ENCODE results near the gene TAF15. TPM values are rescaled to one million over a fixed set of nuclear protein-coding genes. Genes with fewer than 3 reads are reported as not detected.

TAF15 gene
- total and polyA plus RNA-seq, 2 experiments from 2014 or later, result 9.2 to 27.5 TPM

- DNase-seq, result no peak
- no peak within 1 kb of the TSS for H3K4me2 ChIP-seq (ENCODE audit: unreplicated experiment)
- no peaks in the 10 kb centered on the region for H3K9me2 ChIP-seq (ENCODE audit: insufficient read depth)
- in situ Hi-C loops (cut with MboI), result no loop called here
- no peaks in the 10 kb centered on the region for H3K79me2 ChIP-seq (ENCODE audit: insufficient read depth)
- no peak within 1 kb of the TSS for H2AFZ ChIP-seq
- H3K27me3 ChIP-seq (replicated peaks; ENCODE audit: insufficient read depth), result no peaks in the 10 kb centered on the region
- peaks cover 5% of the 10 kb centered on the region; the same call in 1 of the 2 replicates for H3K4me1 ChIP-seq (ENCODE audit: insufficient read depth)
- H4K20me1 ChIP-seq (ENCODE audit: insufficient read depth), result no peaks in the 10 kb centered on the region
- TF ChIP-seq EZH2 (IDR thresholded peaks at IDR 0.05; ENCODE audit: insufficient read depth, poor library complexity, severe bottlenecking) (no peak), EZH2phosphoT487 (IDR thresholded peaks at IDR 0.05; ENCODE audit: insufficient read depth, low read depth) (no peak)
- no peaks in the 10 kb centered on the region for H3F3A ChIP-seq (ENCODE audit: insufficient read depth)
- no peak within 1 kb of the TSS for H3K4me3 ChIP-seq
- H3K36me3 ChIP-seq (ENCODE audit: low read depth), result no peaks in the 10 kb centered on the region
- no peak within 1 kb of the TSS for H3K27ac ChIP-seq
- no peaks in the 10 kb centered on the region for H3K9me3 ChIP-seq (ENCODE audit: low read depth)
- no peak within 1 kb of the TSS for H3K9ac ChIP-seq
- 58 to 62% methylated on average over 3 of the region's 3 CpGs for WGBS, 2 experiments (ENCODE audit: low coverage in 1 of 2, low lambda C conversion rate in 2 of 2, missing lambda C conversion rate in 2 of 2)
Observed at GRCh38 chr17:35868737-35869136, 59.5 kb downstream of the TAF15 start, which contains the start of gene HEATR9. Gene HEATR9, minus strand, starts transcription at chr17:35868891. Its CDS starts 149 bp downstream, at chr17:35868742.

DNA sequence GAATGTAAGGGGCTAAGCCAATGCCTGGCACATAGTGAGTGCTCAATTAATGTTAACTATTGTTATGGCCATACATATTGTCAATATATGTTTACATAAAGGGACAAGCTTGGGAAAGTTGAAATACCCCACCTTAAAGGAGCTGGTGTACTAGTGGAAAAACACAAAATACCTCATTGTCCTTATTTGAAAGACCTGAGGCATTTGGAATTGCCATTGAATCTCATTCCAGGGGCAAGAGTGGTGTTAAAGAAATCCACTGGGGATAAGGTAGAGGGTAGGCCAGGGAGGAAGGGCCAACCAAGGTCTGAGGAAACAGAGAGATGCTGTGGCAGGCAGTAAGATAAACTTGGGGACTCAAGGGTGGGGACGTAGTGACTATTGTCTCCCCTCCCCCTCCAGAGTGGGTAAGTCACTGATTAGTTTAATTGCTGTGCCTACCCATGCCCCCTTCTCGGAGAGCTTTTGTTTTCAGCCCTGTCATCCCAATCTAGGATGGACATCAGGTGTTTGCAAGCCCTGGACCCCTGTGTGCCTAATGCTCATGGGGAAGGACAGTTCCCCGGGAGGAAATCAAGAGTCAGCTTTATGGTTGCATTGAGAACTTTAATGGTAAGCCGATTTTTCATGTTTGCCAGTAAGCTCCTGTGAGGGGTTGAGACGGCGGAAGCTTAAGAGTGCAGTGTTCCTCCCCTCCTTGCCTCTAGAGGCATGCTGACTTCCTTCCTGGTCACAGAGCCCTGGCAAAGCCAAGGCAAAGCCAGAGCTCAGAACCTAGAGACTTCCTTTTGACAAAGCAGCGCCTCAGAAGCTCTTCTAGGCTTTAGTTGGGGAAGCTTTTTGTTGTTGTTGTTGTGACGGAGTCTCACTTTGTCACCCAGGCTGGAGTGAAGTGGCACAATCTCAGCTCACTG, 61.9 kb downstream of the TAF15 start:
- H3F3A ChIP-seq (ENCODE audit: insufficient read depth), result no peaks in the 10 kb centered on the region
- H3K27me3 ChIP-seq (replicated peaks; ENCODE audit: insufficient read depth), result no peaks in the 10 kb centered on the region
- no peaks in the 10 kb centered on the region for H3K79me2 ChIP-seq (ENCODE audit: insufficient read depth)
- H3K4me1 ChIP-seq (ENCODE audit: insufficient read depth), result peaks cover 4% of the 10 kb centered on the region; the same call in 1 of the 2 replicates
- H4K20me1 ChIP-seq (ENCODE audit: insufficient read depth), result no peaks in the 10 kb centered on the region
- no peak for DNase-seq
- TF ChIP-seq EZH2phosphoT487 (IDR thresholded peaks at IDR 0.05; ENCODE audit: insufficient read depth, low read depth) (no peak), EZH2 (IDR thresholded peaks at IDR 0.05; ENCODE audit: insufficient read depth, poor library complexity, severe bottlenecking) (no peak)
- in situ Hi-C loops (cut with MboI), result no loop called here
- H2AFZ ChIP-seq, result no peak overlapping the region
- H3K4me2 ChIP-seq (ENCODE audit: unreplicated experiment), result no peak overlapping the region
- H3K4me3 ChIP-seq, result no peak overlapping the region
- no peak overlapping the region for H3K27ac ChIP-seq
- no peaks in the 10 kb centered on the region for H3K36me3 ChIP-seq (ENCODE audit: low read depth)
- no peaks in the 10 kb centered on the region for H3K9me3 ChIP-seq (ENCODE audit: low read depth)
- H3K9ac ChIP-seq, result no peak overlapping the region
- 56 to 65% methylated on average over 8 of the region's 8 CpGs for WGBS, 2 experiments (ENCODE audit: low coverage in 1 of 2, low lambda C conversion rate in 2 of 2, missing lambda C conversion rate in 2 of 2)
- no peaks in the 10 kb centered on the region for H3K9me2 ChIP-seq (ENCODE audit: insufficient read depth)

- no peaks in the 10 kb centered on the region for H3K79me2 ChIP-seq (ENCODE audit: insufficient read depth)
- H4K20me1 ChIP-seq (ENCODE audit: insufficient read depth), result no peaks in the 10 kb centered on the region
- no peaks in the 10 kb centered on the region for H3K36me3 ChIP-seq (ENCODE audit: low read depth)
- no peaks in the 10 kb centered on the region for H3K9me3 ChIP-seq (ENCODE audit: low read depth)
- H3K9ac ChIP-seq, result no peak overlapping the region
- H3K4me1 ChIP-seq (ENCODE audit: insufficient read depth), result no peaks in the 10 kb centered on the region
- no peak overlapping the region for H3K4me3 ChIP-seq
- H3K27ac ChIP-seq, result no peak overlapping the region
- H2AFZ ChIP-seq, result no peak overlapping the region
- H3K4me2 ChIP-seq (ENCODE audit: unreplicated experiment), result no peak overlapping the region
- no peak for TF ChIP-seq EZH2phosphoT487 (IDR thresholded peaks at IDR 0.05; ENCODE audit: insufficient read depth, low read depth)
- TF ChIP-seq EZH2 (IDR thresholded peaks at IDR 0.05; ENCODE audit: insufficient read depth, poor library complexity, severe bottlenecking), result no peak
- H3K27me3 ChIP-seq (replicated peaks; ENCODE audit: insufficient read depth), result no peaks in the 10 kb centered on the region
- 85% methylated on average over 12 of the region's 12 CpGs for WGBS, 2 experiments (ENCODE audit: low coverage in 1 of 2, low lambda C conversion rate in 2 of 2, missing lambda C conversion rate in 2 of 2)
- in situ Hi-C loops (cut with MboI), result no loop called here
- no peaks in the 10 kb centered on the region for H3F3A ChIP-seq (ENCODE audit: insufficient read depth)
- no peaks in the 10 kb centered on the region for H3K9me2 ChIP-seq (ENCODE audit: insufficient read depth)
- no peak for DNase-seq
Observed at GRCh38 chr17:35872196-35872980, 63.1 kb downstream of the TAF15 start.

- no peak overlapping the region for H3K9ac ChIP-seq
- no peaks in the 10 kb centered on the region for H3K27me3 ChIP-seq (replicated peaks; ENCODE audit: insufficient read depth)
- H3K27ac ChIP-seq, result no peak overlapping the region
- no peaks in the 10 kb centered on the region for H3K79me2 ChIP-seq (ENCODE audit: insufficient read depth)
- no peaks in the 10 kb centered on the region for H3K9me2 ChIP-seq (ENCODE audit: insufficient read depth)
- no peak overlapping the region for H2AFZ ChIP-seq
- DNase-seq, result no peak
- 43 to 49% methylated on average over 5 of the region's 5 CpGs for WGBS, 2 experiments (ENCODE audit: low coverage in 1 of 2, low lambda C conversion rate in 2 of 2, missing lambda C conversion rate in 2 of 2)
- in situ Hi-C loops (cut with MboI), result no loop called here
- H3K4me3 ChIP-seq, result no peak overlapping the region
- H4K20me1 ChIP-seq (ENCODE audit: insufficient read depth), result no peaks in the 10 kb centered on the region
- no peaks in the 10 kb centered on the region for H3F3A ChIP-seq (ENCODE audit: insufficient read depth)
- no peaks in the 10 kb centered on the region for H3K4me1 ChIP-seq (ENCODE audit: insufficient read depth)
- H3K9me3 ChIP-seq (ENCODE audit: low read depth), result no peaks in the 10 kb centered on the region
- H3K36me3 ChIP-seq (ENCODE audit: low read depth), result no peaks in the 10 kb centered on the region
- H3K4me2 ChIP-seq (ENCODE audit: unreplicated experiment), result no peak overlapping the region
- no peak for TF ChIP-seq EZH2 (IDR thresholded peaks at IDR 0.05; ENCODE audit: insufficient read depth, poor library complexity, severe bottlenecking)
- no peak for TF ChIP-seq EZH2phosphoT487 (IDR thresholded peaks at IDR 0.05; ENCODE audit: insufficient read depth, low read depth)
Observed at GRCh38 chr17:35875072-35875799, 66.0 kb downstream of the TAF15 start.
